Gastroesophageal sphincter (tissue), 3 donors: Measurements from ENCODE around the gene RBM47.

Experiments used
- CTCF ChIP-seq, 4 experiments: fragments of 200-600 bp in 2 of 4; fragments of 450-650 bp in 2 of 4; sonication (generic) in 1 of 4; IDR thresholded peaks; one replicate each; pipeline ENCODE4 v1.5.1; 2017 to 2019; ENCODE audit warnings: antibody characterized with exemption in 4 of 4, mild to moderate bottlenecking in 2 of 4, moderate library complexity in 2 of 4
- EP300 ChIP-seq: sonication (generic); formaldehyde crosslinking; IDR thresholded peaks from one replicate; pipeline ENCODE4 v1.6.1; 2017; ENCODE audit warnings: antibody characterized with exemption, mild to moderate bottlenecking
- POLR2AphosphoS5 ChIP-seq: sonication (generic); formaldehyde crosslinking; IDR thresholded peaks from one replicate; pipeline ENCODE4 v1.6.1; 2017; ENCODE audit warnings: antibody characterized with exemption

- TF ChIP-seq CTCF (IDR thresholded peaks at IDR 0.05), result no peak
- no peak for TF ChIP-seq EP300
- no peak for TF ChIP-seq POLR2AphosphoS5
These were observed 118.5 kb downstream of the RBM47 start for GRCh38 chr4:40511036-40511614.
